ENCODE measurements around the gene HTR4.

Gene HTR4

DNA sequence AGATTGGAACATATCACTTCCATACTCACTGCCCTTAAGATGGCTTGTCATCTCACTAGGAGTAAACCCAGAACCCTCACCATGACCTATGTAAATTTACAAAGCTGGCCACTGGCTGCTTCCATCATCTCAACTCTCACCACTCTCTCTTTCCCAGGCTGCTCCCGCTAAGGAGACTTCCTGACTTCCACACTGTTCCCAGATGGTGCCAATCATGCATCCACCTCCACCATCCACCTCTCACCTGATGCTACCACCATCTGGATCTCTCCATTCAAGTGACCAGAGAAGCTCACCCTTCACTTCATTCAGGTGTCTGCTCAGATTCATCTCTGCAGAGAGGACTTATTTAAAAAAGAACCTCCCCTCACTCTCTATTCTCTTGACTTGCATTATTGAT, 91.3 kb downstream of the HTR4 start:
- TF ChIP-seq, protein P1, sequence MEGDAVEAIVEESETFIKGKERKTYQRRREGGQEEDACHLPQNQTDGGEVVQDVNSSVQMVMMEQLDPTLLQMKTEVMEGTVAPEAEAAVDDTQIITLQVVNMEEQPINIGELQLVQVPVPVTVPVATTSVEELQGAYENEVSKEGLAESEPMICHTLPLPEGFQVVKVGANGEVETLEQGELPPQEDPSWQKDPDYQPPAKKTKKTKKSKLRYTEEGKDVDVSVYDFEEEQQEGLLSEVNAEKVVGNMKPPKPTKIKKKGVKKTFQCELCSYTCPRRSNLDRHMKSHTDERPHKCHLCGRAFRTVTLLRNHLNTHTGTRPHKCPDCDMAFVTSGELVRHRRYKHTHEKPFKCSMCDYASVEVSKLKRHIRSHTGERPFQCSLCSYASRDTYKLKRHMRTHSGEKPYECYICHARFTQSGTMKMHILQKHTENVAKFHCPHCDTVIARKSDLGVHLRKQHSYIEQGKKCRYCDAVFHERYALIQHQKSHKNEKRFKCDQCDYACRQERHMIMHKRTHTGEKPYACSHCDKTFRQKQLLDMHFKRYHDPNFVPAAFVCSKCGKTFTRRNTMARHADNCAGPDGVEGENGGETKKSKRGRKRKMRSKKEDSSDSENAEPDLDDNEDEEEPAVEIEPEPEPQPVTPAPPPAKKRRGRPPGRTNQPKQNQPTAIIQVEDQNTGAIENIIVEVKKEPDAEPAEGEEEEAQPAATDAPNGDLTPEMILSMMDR (IDR thresholded peaks at IDR 0.05; ENCODE audit: low read depth, low read length) = no peak
- no peak for TF ChIP-seq EZH2phosphoT487 (IDR thresholded peaks at IDR 0.05; ENCODE audit: low read depth)
- Histone ChIP-seq H2AFZ (ENCODE audit: low read depth, low read length) (no peak overlapping the region), H3K4me2 (ENCODE audit: low read length) (no peak overlapping the region), H3K4me1 (ENCODE audit: low read length) (no peaks in the 10 kb centered on the region), H4K20me1 (ENCODE audit: insufficient read depth, low read length) (no peaks in the 10 kb centered on the region), H3K27ac (ENCODE audit: low read length) (no peak overlapping the region), H3K36me3 (replicated peaks; ENCODE audit: low read depth, low read length) (no peaks in the 10 kb centered on the region), H3K4me3 (ENCODE audit: low read length) (no peak overlapping the region), H3K9me3 (ENCODE audit: insufficient read depth, low read length) (no peaks in the 10 kb centered on the region), H3K79me2 (ENCODE audit: low read length) (no peaks in the 10 kb centered on the region), H3K9ac (ENCODE audit: low read length) (no peak overlapping the region), H3K27me3 (ENCODE audit: low read depth, low read length) (peaks cover 3% of the 10 kb centered on the region; the same call in 1 of the 2 replicates)

DNA sequence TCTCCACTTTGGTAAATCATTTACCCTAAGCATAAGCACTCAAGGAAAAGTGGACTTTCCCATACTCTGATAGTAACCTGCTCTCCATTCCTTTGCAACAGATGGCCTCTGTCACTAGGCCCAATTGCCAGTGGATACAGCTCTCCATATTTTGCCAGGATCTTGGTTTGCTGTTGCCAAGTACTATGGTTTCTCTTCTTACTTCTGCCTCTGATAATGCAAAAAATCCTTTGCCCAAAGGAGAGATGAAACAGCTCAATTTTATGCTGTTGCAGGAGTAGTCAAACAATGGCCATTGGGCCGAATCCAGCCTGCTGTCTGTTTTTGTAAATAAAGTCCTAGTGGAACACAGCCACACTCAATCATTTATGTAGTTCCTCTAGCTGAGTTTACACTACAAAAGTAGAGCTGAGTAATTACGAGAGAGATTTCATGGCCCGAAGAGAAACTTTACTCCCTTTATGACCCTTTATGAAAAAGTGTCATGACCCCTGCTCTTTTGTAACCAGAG, 92.5 kb downstream of the HTR4 start:
- H3K9me3 ChIP-seq (ENCODE audit: insufficient read depth, low read length) = no peaks in the 10 kb centered on the region
- no peak overlapping the region for H3K4me3 ChIP-seq (ENCODE audit: low read length)
- no peak overlapping the region for H2AFZ ChIP-seq (ENCODE audit: low read depth, low read length)
- H3K36me3 ChIP-seq (replicated peaks; ENCODE audit: low read depth, low read length) = no peaks in the 10 kb centered on the region
- H3K79me2 ChIP-seq (ENCODE audit: low read length) = no peaks in the 10 kb centered on the region
- H3K4me1 ChIP-seq (ENCODE audit: low read length) = no peaks in the 10 kb centered on the region
- H3K27ac ChIP-seq (ENCODE audit: low read length) = no peak overlapping the region
- H4K20me1 ChIP-seq (ENCODE audit: insufficient read depth, low read length) = no peaks in the 10 kb centered on the region
- no peak for TF ChIP-seq EZH2phosphoT487 (IDR thresholded peaks at IDR 0.05; ENCODE audit: low read depth)
- TF ChIP-seq, protein P1 (IDR thresholded peaks at IDR 0.05; ENCODE audit: low read depth, low read length) = no peak
- H3K9ac ChIP-seq (ENCODE audit: low read length) = no peak overlapping the region
- peaks cover 3% of the 10 kb centered on the region; the same call in 1 of the 2 replicates for H3K27me3 ChIP-seq (ENCODE audit: low read depth, low read length)
- H3K4me2 ChIP-seq (ENCODE audit: low read length) = no peak overlapping the region

DNA sequence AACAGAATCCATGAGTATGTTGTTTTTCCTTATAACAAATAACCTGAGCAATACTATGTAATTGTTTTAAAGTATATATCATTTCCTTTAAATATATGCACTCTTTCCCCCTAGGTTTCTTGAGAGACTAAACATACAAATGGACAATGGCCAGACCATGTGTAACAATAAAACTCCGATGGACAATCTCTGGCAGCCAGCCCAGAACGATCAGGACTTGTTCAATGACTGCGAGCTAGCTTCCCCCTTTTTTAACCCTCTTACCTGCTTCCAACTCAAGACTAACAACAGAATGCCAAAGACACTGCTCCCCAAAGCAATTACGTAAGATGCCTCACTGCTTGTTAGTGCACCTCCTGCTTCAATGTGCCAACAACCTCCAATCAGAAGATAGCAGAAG, 94.9 kb downstream of the HTR4 start:
- Histone ChIP-seq H3K27me3 (ENCODE audit: low read depth, low read length) (peaks cover 3% of the 10 kb centered on the region; the same call in 1 of the 2 replicates), H3K4me2 (ENCODE audit: low read length) (no peak overlapping the region), H2AFZ (ENCODE audit: low read depth, low read length) (no peak overlapping the region), H3K27ac (ENCODE audit: low read length) (no peak overlapping the region), H3K36me3 (replicated peaks; ENCODE audit: low read depth, low read length) (no peaks in the 10 kb centered on the region), H3K9ac (ENCODE audit: low read length) (no peak overlapping the region), H3K79me2 (ENCODE audit: low read length) (no peaks in the 10 kb centered on the region), H3K9me3 (ENCODE audit: insufficient read depth, low read length) (no peaks in the 10 kb centered on the region), H3K4me3 (ENCODE audit: low read length) (no peak overlapping the region), H3K4me1 (ENCODE audit: low read length) (no peaks in the 10 kb centered on the region), H4K20me1 (ENCODE audit: insufficient read depth, low read length) (no peaks in the 10 kb centered on the region)
- TF ChIP-seq, protein P1 (IDR thresholded peaks at IDR 0.05; ENCODE audit: low read depth, low read length) = no peak
- no peak for TF ChIP-seq EZH2phosphoT487 (IDR thresholded peaks at IDR 0.05; ENCODE audit: low read depth)

DNA sequence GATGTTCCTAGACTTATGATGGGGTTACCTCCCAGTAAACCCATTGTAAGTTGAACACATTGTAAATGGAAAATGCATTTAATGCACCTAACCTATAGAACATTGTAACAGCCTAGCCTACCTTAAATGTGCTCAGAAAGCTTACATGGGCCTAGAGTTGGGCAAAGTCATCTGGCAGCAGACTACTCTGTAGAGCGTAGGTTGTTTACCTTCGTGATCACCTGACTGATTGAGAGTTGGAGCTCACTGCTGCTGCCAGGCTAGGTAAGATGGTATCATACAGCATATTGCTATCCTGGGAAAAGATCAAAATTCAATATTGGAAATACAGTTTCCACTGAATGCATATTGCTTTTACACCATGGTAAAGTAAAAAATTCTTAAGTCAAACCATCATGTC, 95.4 kb downstream of the HTR4 start:
- Histone ChIP-seq H3K79me2 (ENCODE audit: low read length) (no peaks in the 10 kb centered on the region), H3K27ac (ENCODE audit: low read length) (no peak overlapping the region), H2AFZ (ENCODE audit: low read depth, low read length) (no peak overlapping the region), H3K9me3 (ENCODE audit: insufficient read depth, low read length) (no peaks in the 10 kb centered on the region), H3K4me3 (ENCODE audit: low read length) (no peak overlapping the region), H3K4me1 (ENCODE audit: low read length) (no peaks in the 10 kb centered on the region), H4K20me1 (ENCODE audit: insufficient read depth, low read length) (no peaks in the 10 kb centered on the region), H3K27me3 (ENCODE audit: low read depth, low read length) (peaks cover 3% of the 10 kb centered on the region; the same call in 1 of the 2 replicates), H3K36me3 (replicated peaks; ENCODE audit: low read depth, low read length) (no peaks in the 10 kb centered on the region), H3K9ac (ENCODE audit: low read length) (no peak overlapping the region), H3K4me2 (ENCODE audit: low read length) (no peak overlapping the region)
- no peak for TF ChIP-seq EZH2phosphoT487 (IDR thresholded peaks at IDR 0.05; ENCODE audit: low read depth)
- TF ChIP-seq, protein P1 (IDR thresholded peaks at IDR 0.05; ENCODE audit: low read depth, low read length) = no peak
